ENCODE measurements around the gene DOCK2. TPM values are rescaled to one million over a fixed set of nuclear protein-coding genes. Genes with fewer than 3 reads are reported as not detected.

Gene DOCK2
- total RNA-seq, 4 donors from 2014 or later, result 2.3 to 11.2 (median 3.2) TPM

- H3K27me3 ChIP-seq, result no peaks in the 10 kb centered on the region
- H3K36me3 ChIP-seq, result no peaks in the 10 kb centered on the region
- H3K4me3 ChIP-seq, result no peak overlapping the region
- TF ChIP-seq CTCF (IDR thresholded peaks at IDR 0.05) (no peak), POLR2AphosphoS5 (IDR thresholded peaks at IDR 0.05) (no peak)
- no peaks in the 10 kb centered on the region for H3K4me1 ChIP-seq
- no peak for DNase-seq (ENCODE audit: low spot score in 2 of 2)
- no peak overlapping the region for H3K27ac ChIP-seq
- 70% methylated on average over 2 of the region's 2 CpGs for WGBS
- H3K9me3 ChIP-seq, result no peaks in the 10 kb centered on the region
Measured at GRCh38 chr5:169796731-169797130, 159.7 kb downstream of the DOCK2 start.

GRCh38 chr5:169797577-169797976, 160.5 kb downstream of the DOCK2 start:
- Histone ChIP-seq H3K4me3 (no peak overlapping the region), H3K27ac (no peak overlapping the region), H3K36me3 (no peaks in the 10 kb centered on the region), H3K4me1 (no peaks in the 10 kb centered on the region), H3K9me3 (no peaks in the 10 kb centered on the region), H3K27me3 (no peaks in the 10 kb centered on the region)
- TF ChIP-seq POLR2A (IDR thresholded peaks at IDR 0.05) (no peak), CTCF (IDR thresholded peaks at IDR 0.05) (no peak), POLR2AphosphoS5 (IDR thresholded peaks at IDR 0.05) (no peak), EP300 (IDR thresholded peaks at IDR 0.05) (no peak)
- DNase-seq (ENCODE audit: low spot score in 2 of 2), result no peak
- 54% methylated on average over 2 of the region's 2 CpGs for WGBS

- Histone ChIP-seq H3K4me3 (no peak overlapping the region), H3K27ac (no peak overlapping the region), H3K4me1 (no peaks in the 10 kb centered on the region), H3K27me3 (no peaks in the 10 kb centered on the region), H3K36me3 (no peaks in the 10 kb centered on the region), H3K9me3 (no peaks in the 10 kb centered on the region)
- 71% methylated on average over 2 of the region's 2 CpGs for WGBS
- no peak for DNase-seq (ENCODE audit: low spot score in 2 of 2)
- TF ChIP-seq CTCF (IDR thresholded peaks at IDR 0.05) (no peak), POLR2A (IDR thresholded peaks at IDR 0.05) (no peak), EP300 (IDR thresholded peaks at IDR 0.05) (no peak), POLR2AphosphoS5 (IDR thresholded peaks at IDR 0.05) (no peak)
Measured at GRCh38 chr5:169798438-169798837, 161.4 kb downstream of the DOCK2 start.

GRCh38 chr5:169798906-169799660, 162.0 kb downstream of the DOCK2 start:
- Histone ChIP-seq H3K27me3 (no peaks in the 10 kb centered on the region), H3K4me1 (no peaks in the 10 kb centered on the region), H3K27ac (no peak overlapping the region), H3K36me3 (no peaks in the 10 kb centered on the region), H3K9me3 (no peaks in the 10 kb centered on the region), H3K4me3 (no peak overlapping the region)
- TF ChIP-seq POLR2A (IDR thresholded peaks at IDR 0.05) (no peak), POLR2AphosphoS5 (IDR thresholded peaks at IDR 0.05) (no peak), EP300 (IDR thresholded peaks at IDR 0.05) (no peak), CTCF (IDR thresholded peaks at IDR 0.05) (no peak)
- WGBS, result 86% methylated on average over 4 of the region's 4 CpGs
- no peak for DNase-seq (ENCODE audit: low spot score in 2 of 2)

GRCh38 chr5:169801324-169801777, 164.3 kb downstream of the DOCK2 start:
- Histone ChIP-seq H3K9me3 (no peaks in the 10 kb centered on the region), H3K27ac (no peak overlapping the region), H3K4me1 (no peaks in the 10 kb centered on the region), H3K4me3 (no peak overlapping the region), H3K27me3 (no peaks in the 10 kb centered on the region), H3K36me3 (no peaks in the 10 kb centered on the region)
- DNase-seq (ENCODE audit: low spot score in 2 of 2), result no peak
- TF ChIP-seq POLR2A (IDR thresholded peaks at IDR 0.05) (no peak), CTCF (IDR thresholded peaks at IDR 0.05) (no peak), POLR2AphosphoS5 (IDR thresholded peaks at IDR 0.05) (no peak), EP300 (IDR thresholded peaks at IDR 0.05) (no peak)
- 50% methylated on average over 6 of the region's 6 CpGs for WGBS
